ENCODE results near the gene ENDOV.

DNA sequence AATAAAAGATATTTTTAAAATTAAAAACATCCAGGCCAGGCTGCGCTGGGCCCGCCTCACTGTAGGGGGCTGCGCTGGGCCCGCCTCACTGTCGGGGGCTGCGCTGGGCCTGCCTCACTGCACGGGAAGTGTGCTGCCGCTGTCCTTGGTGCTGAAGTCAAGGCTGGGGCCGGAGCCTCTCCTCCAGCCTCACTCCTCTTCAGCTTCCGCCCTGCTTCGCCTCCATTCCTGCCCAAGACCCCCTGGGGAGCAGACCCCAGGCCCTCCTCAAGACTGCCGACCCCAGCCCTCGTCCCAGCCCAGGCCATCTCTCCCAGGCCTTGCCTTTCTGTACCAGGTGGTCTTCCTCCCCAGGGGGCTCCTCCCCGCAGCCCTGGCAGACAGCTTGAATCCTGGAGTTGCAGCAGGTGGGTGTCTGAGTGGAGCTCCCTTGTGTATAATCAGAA, 26.2 kb downstream of the ENDOV start:
- TF ChIP-seq POLR2A (IDR thresholded peaks at IDR 0.05; ENCODE audit: low read depth, low read length) (no peak), POLR2AphosphoS5 (IDR thresholded peaks at IDR 0.05; ENCODE audit: low read depth, low read length) (no peak), TAF1 (IDR thresholded peaks at IDR 0.05; ENCODE audit: low read depth, low read length) (no peak), POU2F2 (IDR thresholded peaks at IDR 0.05; ENCODE audit: low read depth, low read length) (no peak)

Measured in GM12891 (cell line).